Kidney tubule cell (primary cell): ENCODE measurements around the gene ISM2.

ENCODE experiments used
- DNase-seq: peaks from one replicate; pipeline ENCODE4 v3.0.0-alpha.2; 2018; ENCODE audit warnings: low spot score

Gene ISM2

GRCh38 chr14:77507762-77508161, 9.1 kb upstream of the ISM2 start:
- no peak for DNase-seq

DNA sequence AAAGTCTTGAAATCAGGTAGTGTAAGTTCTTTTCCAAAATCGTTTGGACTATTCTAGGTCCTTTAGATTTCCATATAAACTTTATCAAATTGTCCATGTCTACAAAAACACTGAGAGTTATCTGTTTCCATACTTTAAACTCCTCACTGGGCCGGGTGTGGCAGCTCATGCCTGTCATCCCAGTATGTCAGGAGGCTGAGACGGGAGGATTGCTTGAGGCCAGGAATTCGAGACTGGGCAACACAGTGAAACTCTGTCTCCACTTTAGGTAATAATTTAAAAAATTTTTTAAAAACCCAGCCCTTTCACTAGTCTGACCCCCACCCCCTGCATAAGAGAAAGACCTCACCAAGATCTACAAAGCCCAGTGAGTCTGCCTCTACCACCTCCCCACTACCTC, 6.4 kb upstream of the ISM2 start:
- DNase-seq: no peak

- DNase-seq: no peak
Observed at GRCh38 chr14:77503138-77503537, 4.5 kb upstream of the ISM2 start.

DNA sequence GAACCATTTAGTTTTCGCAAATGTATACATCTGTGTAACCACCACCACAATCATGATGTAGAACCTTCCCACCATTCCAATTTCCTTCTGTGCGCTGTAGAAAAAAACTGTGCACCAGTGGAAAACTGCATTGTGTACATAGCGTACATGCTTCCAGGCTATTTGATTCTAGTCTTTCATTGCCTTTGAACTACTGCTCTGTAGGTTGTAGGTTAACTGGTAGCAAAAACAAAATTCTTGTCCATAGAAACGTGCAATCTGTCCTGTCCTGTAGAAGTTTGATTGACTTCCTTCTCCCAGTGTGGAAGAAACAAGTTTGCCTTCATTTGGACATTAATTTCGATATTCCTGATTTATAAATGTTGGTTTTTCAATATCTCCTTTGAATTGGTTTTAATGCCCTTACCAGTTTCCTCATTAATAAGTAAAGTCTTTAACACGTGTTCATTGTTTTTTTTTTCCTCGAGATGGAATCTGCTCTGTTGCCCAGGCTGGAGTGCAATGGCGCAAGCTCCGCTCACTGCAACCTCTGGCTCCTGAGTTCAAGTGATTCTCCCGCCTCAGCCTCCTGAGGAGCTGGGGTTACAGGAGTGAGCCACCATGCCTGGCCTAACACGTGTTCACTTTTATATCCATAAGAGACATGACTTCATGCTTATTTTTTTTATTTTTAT, 3.6 kb upstream of the ISM2 start:
- no peak for DNase-seq

GRCh38 chr14:77498984-77499527, 440 bp upstream of the ISM2 start:
- no peak for DNase-seq

- DNase-seq: no peak
Observed at GRCh38 chr14:77495334-77495733, 3.3 kb downstream of the ISM2 start.

GRCh38 chr14:77491056-77491455, 7.6 kb downstream of the ISM2 start:
- no peak for DNase-seq

GRCh38 chr14:77490347-77490986, 8.1 kb downstream of the ISM2 start:
- no peak for DNase-seq

GRCh38 chr14:77489041-77489440, 9.6 kb downstream of the ISM2 start:
- no peak for DNase-seq

GRCh38 chr14:77488558-77488957, 10.1 kb downstream of the ISM2 start:
- no peak for DNase-seq

GRCh38 chr14:77485901-77486678, 12.5 kb downstream of the ISM2 start:
- DNase-seq: peak; percentile 90

DNA sequence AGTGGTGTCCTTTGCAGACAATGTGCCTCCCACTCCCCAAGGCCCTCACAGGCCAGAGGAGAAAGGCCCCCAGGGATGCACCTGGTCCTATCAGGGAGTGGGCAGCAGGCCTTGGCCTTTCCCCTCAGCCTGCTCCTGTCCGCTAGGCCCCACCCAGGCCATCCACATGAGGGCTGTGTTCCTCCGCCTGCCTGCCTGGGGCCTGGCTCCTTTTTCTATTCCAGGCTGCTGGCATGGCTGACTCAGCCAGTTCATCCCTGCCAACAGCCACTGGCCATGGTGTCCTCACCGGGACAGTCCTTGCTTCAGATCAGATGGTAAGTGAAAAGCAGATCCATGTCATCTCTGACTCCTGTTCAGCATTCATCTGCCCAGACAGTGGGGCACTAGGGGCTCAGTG, 13.4 kb downstream of the ISM2 start:
- DNase-seq: peak; percentile 43

- DNase-seq: no peak
Observed at GRCh38 chr14:77482422-77482821, 16.2 kb downstream of the ISM2 start.

- no peak for DNase-seq
Observed at GRCh38 chr14:77478796-77479195, 19.8 kb downstream of the ISM2 start.

- no peak for DNase-seq
Observed at GRCh38 chr14:77478029-77478428, 20.6 kb downstream of the ISM2 start.

DNA sequence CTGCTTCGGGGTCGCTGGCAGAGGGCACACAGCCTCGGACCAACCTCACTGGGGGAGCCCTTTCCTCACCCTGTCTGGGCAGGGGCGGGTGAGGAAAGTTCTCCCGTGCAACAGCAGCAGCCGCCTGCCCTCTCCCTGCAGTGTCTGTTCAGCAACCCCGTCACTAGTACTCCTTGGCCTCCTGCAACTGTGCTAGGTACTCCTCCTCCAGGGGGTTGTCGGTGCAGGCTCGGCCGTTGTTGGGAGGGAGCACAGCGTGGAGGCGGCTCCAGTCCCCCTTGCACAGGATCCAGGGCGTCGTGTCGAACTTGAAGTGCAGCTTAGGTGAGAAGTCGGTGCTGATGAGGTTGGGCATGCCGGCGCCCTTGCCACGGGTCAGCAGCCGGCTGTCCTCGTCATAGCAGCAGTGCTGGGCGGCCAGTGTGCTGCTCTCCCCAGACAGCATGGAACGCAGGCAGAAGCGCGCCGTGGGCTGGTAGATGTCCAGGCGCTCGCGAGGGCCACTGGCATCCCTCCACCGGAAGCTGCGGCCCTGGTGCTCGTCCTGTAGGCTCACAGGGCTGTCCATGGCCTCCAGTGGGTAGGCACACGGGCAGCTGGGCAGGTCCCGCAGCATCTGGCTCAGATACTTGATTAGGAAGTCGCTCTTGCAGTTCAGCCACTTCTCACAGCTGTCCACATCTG, 23.0 kb downstream of the ISM2 start:
- DNase-seq: no peak

GRCh38 chr14:77474479-77475177, 24.0 kb downstream of the ISM2 start:
- no peak for DNase-seq

- DNase-seq: no peak
Observed at GRCh38 chr14:77473921-77474320, 24.7 kb downstream of the ISM2 start.

GRCh38 chr14:77470224-77470870, 28.3 kb downstream of the ISM2 start:
- no peak for DNase-seq

DNA sequence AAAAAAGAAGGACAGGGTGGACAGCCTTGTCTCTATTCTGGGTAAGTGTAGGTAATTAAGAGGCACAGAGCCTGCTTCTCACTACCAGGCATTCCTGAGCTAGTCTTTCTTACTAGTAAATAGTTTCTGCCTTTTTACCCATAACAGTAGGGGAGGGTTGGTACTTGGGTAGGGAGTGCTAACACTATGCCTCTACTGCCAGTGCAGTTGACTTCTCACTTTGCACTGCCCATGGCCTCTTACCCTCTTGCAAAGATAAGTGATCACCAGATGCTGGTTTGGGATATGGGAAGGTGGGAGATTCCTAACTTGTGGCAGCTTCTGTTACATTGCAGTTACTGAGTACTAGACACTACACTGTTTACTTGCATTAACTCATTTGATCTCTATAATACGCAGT, 29.1 kb downstream of the ISM2 start:
- no peak for DNase-seq

GRCh38 chr14:77469067-77469505, 29.5 kb downstream of the ISM2 start:
- DNase-seq: no peak
